ENCODE data around the gene EIF4G3. TPM values are rescaled to one million over a fixed set of nuclear protein-coding genes. Genes with fewer than 3 reads are reported as not detected.

The EIF4G3 gene
- total and polyA plus RNA-seq, 12 donors: 13.3 to 50.2 (median 36.1) TPM

- Histone ChIP-seq H3K27me3 (no peaks in the 10 kb centered on the region), H3K4me3 (no peak overlapping the region), H3K27ac (no peak overlapping the region), H3K4me1 (peaks cover 0 to 45% (median 29%) of the 10 kb centered on the region in 9 donors), H3K9me3 (no peaks in the 10 kb centered on the region), H3K36me3 (peaks cover 0 to 4% (median 0%) of the 10 kb centered on the region in 9 donors)
- no peak for DNase-seq
- no peak for TF ChIP-seq CTCF (IDR thresholded peaks at IDR 0.05)
- intact Hi-C loops (cut with DNase I): no loop called here
- 60 to 66% methylated on average over 2 of the region's 2 CpGs for WGBS, 2 donors
- peak in 2 of 8 donors; percentile 48 to 49 for ATAC-seq
These were observed 61.5 kb downstream of the EIF4G3 start for GRCh38 chr1:21115098-21115760.

GRCh38 chr1:21114431-21114830, 62.3 kb downstream of the EIF4G3 start:
- Histone ChIP-seq H3K4me3 (no peak overlapping the region), H3K27me3 (no peaks in the 10 kb centered on the region), H3K9me3 (no peaks in the 10 kb centered on the region), H3K27ac (no peak overlapping the region), H3K36me3 (peaks cover 0 to 4% (median 0%) of the 10 kb centered on the region in 9 donors), H3K4me1 (peaks cover 0 to 45% (median 29%) of the 10 kb centered on the region in 9 donors)
- WGBS, 2 donors: 88 to 92% methylated on average over 4 of the region's 4 CpGs
- intact Hi-C loops (cut with DNase I): no loop called here
- DNase-seq: no peak
- no peak for TF ChIP-seq CTCF (IDR thresholded peaks at IDR 0.05)
- no peak for ATAC-seq

GRCh38 chr1:21110163-21110562, 66.5 kb downstream of the EIF4G3 start:
- DNase-seq (no peak), ATAC-seq (no peak)
- no peak overlapping the region for H3K4me3 ChIP-seq
- H3K9me3 ChIP-seq: no peaks in the 10 kb centered on the region
- H3K27me3 ChIP-seq: no peaks in the 10 kb centered on the region
- intact Hi-C loops (cut with DNase I): no loop called here
- no peak for TF ChIP-seq CTCF (IDR thresholded peaks at IDR 0.05)
- peaks cover 0 to 37% (median 26%) of the 10 kb centered on the region in 9 donors for H3K4me1 ChIP-seq
- peaks cover 0 to 24% (median 1%) of the 10 kb centered on the region in 9 donors for H3K36me3 ChIP-seq
- WGBS, 2 donors: 97 to 99% methylated on average over 11 of the region's 11 CpGs
- H3K27ac ChIP-seq: no peak overlapping the region

GRCh38 chr1:21106709-21107108, 70.0 kb downstream of the EIF4G3 start:
- ATAC-seq (no peak), DNase-seq (no peak)
- H3K9me3 ChIP-seq: no peaks in the 10 kb centered on the region
- H3K4me3 ChIP-seq: no peak overlapping the region
- 88 to 89% methylated on average over 2 of the region's 2 CpGs for WGBS, 2 donors
- intact Hi-C loops (cut with DNase I): loop anchor here in 1 of 10 donors (10.0 kb wide), 1 partner anchor 58 kb away; no protein-coding TSS in a partner anchor
- H3K36me3 ChIP-seq: peaks cover 0 to 45% (median 9%) of the 10 kb centered on the region in 9 donors
- TF ChIP-seq CTCF (IDR thresholded peaks at IDR 0.05): no peak
- no peaks in the 10 kb centered on the region for H3K27me3 ChIP-seq
- H3K27ac ChIP-seq: no peak overlapping the region
- H3K4me1 ChIP-seq: peaks cover 0 to 24% (median 12%) of the 10 kb centered on the region in 9 donors
